Measurements from ENCODE around the gene C5orf34.
"Not testable (repeated sequence)": the region's sequence is repeated elsewhere in the genome, so short reads cannot be mapped to it uniquely, and the experiment has no call there.

C5orf34 gene

DNA sequence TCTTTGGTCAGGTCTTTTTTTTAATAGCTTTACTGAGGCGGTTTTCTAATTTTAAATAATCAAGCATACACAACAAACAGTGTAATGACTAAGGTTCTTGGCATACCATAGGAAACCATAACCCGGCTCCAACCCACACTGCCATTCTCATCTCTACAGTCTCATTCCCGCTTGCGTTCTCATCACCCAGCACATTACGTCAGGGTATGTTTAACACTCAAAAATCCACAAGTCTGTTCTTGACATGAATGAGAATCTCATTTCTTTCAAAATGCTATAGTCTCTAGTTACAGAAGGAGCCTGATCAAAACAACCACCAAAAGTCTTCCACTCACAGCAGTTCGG, 505 bp downstream of the C5orf34 start:
- DNase-seq = peak; percentile 35

DNA sequence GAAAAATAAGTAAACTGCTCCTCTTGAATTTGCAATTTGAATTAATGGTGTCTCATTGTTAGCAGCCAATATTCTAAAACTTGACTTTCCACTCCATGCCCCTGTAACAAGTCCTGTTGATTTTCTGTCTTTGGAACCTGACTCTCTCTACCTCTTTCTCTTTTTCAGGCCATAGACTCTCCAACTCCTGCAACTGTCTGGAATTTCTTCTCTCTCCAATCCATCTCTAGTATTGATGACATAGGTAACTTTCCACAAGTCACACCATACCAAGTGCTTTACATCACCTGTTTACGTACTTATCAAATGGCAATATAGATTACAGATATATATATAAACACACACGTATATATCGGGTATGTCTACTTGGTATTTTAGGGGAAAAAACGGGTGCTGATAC, 923 bp downstream of the C5orf34 start:
- DNase-seq = no peak

DNA sequence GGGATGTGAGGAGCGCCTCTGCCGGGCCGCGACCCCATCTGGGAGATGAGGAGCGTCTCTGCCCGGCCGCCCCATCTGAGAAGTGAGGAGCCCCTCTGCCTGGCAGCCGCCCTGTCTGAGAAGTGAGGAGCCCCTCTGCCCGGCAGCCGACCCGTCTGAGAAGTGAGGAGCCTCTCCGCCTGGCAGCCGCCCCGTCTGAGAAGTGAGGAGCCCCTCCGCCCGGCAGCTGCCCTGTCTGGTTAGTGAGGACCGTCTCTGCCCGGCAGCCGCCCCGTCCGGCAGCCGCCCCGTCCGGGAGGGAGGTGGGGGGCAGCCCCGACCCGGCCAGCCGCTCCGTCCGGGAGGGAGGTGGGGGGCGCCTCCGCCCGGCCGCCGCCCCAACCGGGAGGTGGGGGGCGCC, 3.9 kb downstream of the C5orf34 start:
- DNase-seq = not testable (repeated sequence)

DNA sequence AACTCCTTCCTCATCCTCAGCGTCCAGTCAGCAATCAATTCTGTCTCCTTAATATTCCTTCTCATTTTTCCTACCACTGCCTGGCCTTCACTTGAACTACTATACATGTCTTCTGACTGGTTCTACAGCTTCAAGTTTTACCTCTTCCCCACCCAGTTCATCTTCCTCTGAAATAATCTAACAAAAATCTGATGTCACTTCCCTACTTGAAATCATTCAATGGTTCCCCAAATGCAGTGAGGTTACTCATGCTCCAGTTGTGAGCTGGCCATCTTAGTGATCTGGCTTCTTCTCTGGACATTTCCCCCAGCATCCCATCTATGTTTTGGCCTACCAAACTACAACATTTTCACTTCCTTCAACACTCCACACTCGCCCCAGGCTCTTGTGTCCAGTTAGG, 16.4 kb downstream of the C5orf34 start:
- no peak for DNase-seq

DNA sequence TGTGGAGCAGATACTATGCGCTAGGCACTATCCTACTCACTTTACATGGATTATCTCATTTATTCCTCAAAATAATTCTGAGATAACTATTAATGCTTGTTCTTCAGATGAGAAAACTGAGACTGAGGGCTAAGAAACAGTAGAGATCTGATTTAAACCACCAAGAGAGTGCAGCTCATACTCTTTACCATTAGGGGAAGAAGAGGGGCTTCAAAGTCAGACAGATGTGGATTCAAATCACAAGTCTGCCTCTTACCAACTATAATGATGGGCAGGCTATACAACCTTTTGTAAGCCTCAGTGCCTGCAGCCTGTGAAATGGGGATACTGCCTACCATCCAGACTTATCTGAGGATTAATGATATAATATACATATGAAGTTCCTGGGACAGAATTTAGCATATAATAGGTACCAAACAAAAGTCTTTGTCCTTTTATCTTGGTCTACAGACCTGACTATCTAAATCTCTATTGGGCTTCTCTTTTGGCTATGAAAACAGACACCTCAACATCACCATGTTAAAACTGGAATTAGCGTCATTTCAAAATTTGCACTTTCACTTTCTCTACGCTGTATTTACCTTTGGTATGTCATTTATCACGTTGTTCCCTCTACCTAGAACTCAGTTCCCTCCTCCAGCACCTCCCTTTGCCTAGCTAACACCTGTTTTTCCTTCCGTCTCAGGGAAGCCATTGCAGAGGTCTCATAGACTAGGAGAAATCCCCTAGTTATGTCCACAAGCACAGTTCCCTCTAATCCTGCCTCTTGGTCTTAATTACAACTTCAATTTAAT, 17.4 kb downstream of the C5orf34 start:
- DNase-seq = no peak

DNA sequence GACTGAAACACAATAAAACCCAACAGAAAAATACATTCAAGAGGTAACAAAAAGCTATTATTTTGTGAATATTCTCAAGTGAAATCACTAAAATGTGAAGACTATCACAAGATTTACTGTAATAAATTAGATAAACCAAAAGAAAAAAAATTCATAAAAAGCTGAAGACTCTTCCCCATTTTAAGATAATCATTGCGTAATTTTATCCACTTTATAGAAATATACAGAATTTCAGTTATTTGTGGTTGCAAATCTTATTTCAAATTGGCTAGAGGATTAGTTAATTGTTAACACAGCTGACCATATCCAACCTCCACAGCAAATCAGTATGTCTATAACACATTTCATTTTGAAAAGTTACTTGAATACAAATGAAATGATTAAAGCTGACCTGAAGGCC, 23.6 kb downstream of the C5orf34 start:
- DNase-seq = no peak

DNA sequence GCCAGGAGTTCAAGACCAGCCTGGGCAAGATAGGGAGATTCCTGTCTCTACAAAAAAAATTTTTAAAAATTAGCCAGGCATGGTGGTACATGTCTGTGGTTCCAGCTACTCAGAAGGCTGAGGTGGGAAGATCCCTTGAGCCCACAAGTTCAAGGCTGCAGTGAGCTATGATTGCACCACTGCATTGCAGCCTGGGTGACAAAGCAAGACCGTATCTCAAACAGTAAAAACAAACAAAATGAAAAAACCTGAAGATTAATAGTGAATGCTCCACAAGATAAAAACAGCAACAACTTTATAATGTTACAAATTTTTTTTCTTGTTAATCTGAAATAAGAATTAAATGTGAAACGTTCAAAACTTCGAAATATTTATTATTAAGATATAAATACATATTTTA, 28.6 kb downstream of the C5orf34 start:
- DNase-seq = no peak

DNA sequence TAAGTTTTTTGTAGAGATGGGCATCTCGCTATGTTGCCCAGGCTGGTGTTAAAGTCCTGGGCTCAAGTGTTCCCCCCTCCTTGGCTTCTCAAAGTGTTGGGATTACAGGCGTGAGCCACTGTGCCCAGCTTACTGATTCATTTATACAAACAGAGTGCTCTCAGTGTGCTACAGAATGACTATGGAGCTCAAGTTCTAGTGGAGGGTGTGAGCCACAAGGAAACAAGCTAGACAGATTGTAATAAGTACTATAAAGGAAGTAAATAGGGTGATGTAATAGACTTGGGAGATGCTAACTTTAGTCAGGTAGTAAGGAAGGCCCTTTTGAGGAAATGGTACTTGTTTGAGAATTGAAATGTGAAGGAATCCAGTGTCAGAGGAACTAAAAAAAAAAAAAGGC, 29.5 kb downstream of the C5orf34 start:
- no peak for DNase-seq

DNA sequence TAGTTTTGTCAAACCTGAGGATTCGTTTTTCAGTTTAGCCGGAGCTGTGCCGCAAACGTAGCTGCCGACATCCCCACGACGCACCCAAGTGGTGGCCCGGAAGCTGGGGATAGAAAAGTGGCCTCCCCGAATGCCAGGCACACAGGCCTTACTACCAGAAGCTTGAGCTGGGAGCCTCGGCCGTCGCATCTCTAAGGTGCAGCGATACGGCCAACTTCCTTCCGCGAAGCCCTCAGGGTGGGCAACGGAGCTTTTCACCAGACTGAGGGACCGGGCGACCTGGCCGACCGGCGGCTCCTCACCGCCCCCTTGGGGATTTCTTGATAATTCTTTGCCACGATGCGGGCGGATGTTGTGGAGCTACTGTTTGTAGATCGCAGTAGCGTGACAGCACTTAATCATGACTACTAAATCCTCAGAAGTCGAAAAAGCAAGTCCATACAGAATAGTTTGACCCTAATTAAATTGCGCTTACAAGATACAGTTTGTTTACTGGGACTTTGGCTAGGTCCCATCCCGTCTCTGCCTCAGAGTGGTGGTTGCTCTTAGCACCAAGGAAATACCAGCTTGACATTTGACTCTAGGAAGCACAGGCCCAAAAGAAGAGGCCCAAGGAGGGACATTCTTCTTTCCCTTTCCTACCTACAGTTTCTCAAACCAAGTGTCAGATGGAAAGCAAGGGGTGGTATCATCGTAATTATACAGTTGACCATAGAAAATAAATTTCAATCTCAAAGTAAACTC, 30.7 kb downstream of the C5orf34 start:
- DNase-seq = peak; percentile 83

DNA sequence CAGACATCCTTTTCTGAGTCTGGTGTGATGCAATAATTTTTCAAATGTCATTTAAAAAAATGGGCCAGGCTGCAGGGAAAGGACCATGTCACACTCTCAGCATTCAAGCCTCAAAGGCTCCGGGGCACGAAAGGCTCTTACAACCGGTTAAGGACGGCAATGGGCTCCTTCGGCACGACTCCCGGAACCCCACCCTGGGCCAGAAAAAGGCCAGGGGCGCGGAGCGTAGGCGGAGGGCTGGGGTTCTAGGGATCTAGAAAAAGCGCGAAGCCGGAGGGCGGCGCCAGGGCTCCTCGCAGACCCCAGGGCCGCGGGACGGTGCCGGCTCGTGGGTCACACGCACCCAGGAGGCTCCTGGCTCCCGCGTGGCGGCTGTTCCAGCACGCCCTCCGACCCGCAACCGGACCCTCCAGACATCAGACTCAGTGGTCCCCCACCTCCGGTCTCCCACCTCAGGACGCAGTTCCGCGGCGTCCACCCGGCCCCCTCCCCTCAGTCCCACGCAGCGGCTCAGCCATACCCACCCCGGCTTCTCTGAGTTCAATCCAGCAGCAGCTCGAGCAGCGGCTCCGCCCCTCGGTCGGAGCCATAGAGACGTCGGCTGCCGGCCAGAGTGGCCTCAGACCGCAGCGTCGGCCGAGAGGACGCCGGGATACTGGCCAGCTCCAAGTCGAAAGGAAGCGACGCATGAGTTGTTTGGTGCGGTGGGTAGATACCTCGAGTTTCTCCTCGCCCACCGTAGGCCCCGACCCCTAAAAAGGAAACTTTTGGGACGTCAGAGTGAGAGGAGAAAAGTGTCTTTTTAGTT, 31.4 kb downstream of the C5orf34 start, which contains the start of gene TMEM267:
Gene TMEM267 (minus strand): TSS at position 568 of the 808 bp plus-strand sequence. CDS start 29,896 bp downstream, outside the sequence.
- peak; percentile 94 for DNase-seq

DNA sequence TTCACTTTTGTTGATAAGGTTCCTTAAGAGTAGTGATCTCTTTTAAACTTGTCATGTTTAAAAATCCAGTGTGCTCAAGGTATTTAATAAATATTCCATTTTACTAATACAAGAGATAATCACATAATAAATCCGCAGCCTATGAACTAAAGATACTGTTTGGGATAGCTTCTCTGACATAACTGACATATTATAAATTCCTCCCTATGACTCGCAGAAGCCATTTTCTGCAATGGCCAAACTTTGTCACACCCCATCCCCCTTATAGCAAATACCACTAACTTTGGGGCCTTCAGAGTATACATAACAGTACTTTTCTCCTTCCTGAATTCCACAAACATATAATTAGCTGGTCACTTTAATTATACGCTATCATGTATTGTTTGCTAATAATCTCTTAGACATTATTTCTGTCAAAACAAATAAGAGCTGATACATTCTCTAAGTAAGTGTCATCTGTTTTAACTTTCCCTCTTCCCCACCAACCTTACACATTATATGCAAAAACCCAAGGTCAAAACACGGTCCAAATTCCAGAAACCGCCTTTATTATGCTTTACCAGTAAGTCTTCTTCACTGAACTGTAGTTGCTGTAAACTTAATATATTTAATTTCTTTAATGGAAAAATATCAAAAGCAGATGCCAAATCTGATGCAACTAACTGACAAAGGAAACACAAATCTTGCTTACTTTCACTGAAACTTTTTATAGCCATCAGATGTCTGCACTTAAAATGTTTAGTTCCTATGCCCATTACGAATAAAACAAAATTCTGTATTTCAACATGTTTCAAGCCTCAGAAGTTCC, 32.3 kb downstream of the C5orf34 start:
- DNase-seq = no peak

DNA sequence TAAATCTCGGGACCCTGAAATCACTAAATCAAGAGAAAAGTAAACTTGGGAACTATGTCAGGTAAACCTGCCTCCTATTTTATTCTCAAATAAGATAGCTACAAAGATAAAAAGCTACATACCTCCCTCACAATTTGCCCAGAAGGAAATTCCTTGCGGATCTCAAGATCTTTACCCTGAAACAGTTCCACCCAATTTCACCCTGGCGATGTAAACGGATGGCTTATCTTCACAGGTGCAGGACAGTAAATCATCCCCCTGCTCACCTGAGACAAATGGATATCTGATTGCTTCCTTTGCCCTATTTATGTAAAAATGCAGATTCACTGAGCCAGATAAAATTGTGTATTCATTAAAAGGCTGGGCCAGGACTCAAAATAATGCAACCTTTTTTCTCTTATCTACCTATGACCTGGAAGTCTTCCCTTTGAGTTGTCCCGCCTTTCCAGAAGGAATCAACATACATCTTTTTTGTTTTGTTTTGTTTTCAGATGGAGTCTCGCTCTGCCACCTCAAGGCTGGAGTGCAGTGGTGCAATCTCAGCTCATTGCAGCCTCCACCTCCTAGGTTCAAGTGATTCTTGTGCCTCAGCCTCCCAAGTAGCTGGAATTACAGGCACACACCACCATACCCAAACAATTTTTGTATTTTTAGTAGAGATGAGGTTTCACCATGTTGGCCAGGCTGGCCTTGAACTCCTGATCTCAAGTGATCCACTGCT, 45.1 kb downstream of the C5orf34 start:
- no peak for DNase-seq

DNA sequence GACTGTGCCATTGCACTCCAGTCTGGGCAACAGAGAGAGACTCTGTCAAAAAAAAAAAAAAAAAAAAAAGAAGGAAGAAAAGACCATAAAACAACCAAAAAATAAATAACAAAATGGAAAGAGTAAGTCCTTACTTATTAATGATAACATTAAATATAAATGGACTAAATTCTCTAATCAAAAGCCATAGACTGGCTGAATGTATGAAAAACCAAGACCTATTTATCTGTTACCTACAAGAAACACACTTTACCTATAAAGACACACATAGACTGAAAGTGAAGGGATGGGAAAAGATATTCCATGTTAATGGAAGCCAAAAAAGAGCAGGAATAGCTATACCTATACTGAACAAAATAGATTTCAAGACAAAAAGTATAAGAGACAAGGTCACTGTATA, 47.8 kb downstream of the C5orf34 start:
- no peak for DNase-seq

DNA sequence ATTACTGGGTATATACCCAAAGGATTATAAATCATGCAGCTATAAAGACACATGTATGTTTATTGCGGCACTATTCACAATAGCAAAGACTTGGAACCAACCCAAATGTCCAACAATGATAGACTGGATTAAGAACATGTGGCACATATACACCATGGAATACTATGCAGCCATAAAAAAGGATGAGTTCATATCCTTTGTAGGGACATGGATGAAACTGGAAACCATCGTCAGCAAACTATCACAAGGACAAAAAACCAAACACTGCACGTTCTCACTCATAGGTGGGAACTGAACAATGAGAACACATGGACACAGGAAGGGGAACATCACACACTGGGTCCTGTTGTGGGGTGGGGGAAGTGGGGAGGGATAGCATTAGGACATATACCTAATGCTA, 49.5 kb downstream of the C5orf34 start:
- DNase-seq = not testable (repeated sequence)

DNA sequence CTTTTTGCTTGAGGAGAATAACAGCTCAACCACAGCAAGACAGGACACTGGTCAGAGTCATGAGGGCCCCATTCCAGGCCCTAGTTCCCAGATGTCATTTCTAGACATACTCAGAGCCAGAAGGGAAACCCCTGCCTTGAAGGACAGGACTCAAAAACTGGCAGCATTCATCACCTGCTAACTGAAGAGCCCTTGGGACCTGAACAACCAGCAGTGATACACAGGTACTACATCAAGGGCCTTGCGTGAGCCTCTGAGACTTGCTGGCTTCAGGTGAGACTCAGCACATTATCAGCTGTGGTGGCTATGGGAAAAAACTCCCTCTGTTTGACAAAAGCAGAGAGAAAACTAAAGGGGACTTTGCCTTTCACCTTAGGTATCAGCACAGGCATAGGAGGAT, 53.9 kb downstream of the C5orf34 start:
- no peak for DNase-seq

DNA sequence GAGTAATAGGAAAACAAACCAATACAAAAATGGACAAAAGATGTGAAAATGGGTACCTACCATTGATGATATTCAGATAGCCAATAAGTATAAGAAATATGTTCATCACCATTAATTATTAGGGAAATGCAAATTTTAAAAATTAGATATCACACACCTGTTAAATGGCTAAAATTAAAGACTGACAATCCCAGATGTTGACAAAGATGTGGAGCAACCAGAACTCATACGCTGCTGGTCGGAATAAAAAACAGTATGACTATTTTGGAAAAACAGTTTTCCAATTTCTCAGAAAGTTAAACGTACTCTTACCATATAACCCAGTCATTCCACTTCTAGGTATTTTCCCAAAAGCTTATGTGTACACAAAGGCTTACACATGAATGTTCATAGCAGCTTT, 58.4 kb downstream of the C5orf34 start:
- no peak for DNase-seq

DNA sequence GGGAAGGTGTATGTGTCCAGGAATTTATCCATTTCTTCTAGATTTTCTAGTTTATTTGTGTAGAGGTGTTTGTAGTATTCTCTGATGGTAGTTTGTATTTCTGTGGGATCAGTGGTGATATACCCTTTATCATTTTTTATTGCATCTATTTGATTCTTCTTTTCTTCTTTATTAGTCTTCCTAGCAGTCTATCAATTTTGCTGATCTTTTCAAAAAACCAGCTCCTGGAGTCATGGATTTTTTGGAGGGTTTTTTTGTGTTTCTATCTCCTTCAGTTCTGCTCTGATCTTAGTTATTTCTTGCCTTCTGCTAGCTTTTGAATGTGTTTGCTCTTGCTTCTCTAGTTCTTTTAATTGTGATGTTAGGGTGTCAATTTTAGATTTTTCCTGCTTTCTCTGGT, 73.4 kb downstream of the C5orf34 start:
- not testable (repeated sequence) for DNase-seq

DNA sequence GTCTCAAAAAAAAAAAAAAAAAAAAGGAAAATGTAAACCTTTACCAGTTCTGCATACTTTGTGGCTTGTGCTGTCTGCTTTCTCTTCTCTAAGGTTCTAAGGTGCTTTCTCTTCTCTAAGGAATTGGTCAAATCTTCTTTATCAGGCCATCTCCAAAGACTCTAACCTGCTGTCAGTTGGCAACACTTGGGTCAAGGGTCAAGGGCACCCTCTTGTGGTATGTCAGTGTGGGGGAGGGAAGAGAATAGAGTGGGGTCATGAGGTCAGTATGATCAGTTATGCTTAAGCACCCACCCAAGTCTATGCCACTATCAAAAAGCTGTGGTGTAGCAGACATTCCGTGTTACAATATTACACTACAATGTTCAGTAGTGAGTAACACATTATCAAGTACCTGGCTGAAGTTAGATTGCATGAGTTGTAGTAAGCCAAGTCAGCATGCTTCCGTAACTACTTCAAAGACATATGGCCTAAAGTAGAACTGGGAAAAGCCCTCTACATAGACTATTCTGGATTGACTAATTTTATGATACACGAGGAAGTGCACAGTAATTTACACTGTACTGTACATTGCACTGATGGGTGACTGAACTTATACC, 77.8 kb downstream of the C5orf34 start:
- no peak for DNase-seq
